HG02610 (cell line): ENCODE data around the gene AHR.

ENCODE experiments used
- ATAC-seq: cut with Tn5 transposase; IDR thresholded peaks from one replicate; pipeline ENCODE4 v1.9.1; 2021; ENCODE audit warnings: mild to moderate bottlenecking, moderate library complexity; ENCODE audit not compliant: unreplicated experiment

AHR gene

DNA sequence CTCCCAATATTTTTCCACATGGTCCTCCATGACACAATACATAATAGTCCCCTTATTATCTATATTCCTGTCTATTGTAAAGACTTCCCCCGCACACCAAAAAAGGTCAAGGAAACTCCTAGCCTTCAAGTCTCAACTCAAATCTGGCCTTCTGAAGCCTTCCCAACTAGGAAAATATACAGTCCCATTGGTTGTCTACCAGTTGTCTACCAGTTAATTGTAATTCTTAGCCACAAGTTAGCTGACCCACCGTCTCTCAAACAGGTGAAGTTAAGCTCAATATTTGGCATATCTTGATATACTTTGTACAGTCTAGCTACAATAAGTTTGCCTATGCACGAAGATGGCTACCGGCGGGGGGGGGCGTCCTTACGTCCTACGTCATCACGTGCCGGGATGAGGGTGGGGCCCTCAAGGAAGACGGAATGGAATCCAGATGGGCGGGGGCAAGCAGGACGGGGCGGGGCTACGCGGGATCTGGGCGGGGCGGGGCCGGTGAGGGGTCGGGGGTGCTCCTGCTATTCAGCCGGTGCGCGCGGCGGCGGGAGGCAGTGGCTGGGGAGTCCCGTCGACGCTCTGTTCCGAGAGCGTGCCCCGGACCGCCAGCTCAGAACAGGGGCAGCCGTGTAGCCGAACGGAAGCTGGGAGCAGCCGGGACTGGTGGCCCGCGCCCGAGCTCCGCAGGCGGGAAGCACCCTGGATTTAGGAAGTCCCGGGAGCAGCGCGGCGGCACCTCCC is at the start of gene AHR:
Gene AHR (plus strand): TSS at position 551 of the 738 bp plus-strand sequence. CDS start 613 bp downstream, outside the sequence.
- ATAC-seq = peak; percentile 69

DNA sequence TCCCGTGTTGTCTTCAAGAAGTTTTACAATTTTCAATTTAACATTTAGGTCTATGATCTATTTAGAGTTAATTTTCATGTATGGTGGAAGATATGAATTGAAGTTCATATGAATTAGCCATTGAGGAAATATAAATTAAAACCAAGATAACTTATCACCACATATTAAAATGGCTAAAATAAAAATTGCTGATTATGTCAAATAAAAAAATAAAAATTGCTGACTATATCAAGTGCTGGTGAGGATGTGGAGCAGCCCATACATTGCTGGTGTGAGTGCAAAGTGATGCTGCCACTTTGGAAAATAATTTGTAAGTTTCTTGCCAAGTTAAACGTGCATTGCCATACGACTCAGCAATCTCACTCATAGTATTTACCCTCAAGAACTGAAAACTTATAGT is 44.6 kb upstream of the AHR start:
- ATAC-seq = no peak

DNA sequence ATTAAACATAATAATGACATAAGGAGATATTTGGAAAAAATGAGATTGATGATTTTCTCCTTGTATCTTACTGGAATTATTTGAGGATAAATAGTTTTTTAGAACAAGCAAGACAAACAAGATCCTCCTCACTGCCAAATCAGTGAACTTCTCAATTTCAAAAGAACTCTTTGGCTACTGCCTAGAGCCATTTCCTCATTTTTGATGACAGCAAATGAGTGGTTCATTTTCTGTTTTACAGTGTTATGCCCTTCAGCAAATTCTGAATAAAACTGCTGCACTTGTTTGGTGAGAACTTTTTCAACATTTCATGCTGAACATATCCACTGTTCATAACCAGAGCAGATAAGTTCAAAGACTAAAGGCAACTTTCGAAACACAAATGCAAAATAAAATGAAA is 42.5 kb upstream of the AHR start:
- no peak for ATAC-seq

DNA sequence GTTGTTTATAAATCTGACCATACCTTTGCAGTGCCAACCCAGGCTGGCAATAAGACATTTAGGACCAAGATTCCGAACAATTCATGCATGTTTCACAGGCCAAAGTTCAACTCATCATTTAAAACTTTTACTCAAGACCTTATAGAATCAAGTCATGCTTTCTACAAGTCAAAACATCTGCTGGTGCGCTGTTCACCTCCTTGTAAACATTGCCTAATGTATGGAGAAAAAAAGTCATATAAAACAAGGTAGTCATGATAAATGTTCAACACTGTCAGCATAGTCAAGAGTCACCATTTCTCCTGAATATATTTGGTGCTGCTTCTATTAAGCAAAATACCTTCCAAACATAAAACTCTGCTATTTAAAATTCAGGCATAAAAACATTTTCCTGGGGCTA is 42.1 kb upstream of the AHR start:
- ATAC-seq = no peak

DNA sequence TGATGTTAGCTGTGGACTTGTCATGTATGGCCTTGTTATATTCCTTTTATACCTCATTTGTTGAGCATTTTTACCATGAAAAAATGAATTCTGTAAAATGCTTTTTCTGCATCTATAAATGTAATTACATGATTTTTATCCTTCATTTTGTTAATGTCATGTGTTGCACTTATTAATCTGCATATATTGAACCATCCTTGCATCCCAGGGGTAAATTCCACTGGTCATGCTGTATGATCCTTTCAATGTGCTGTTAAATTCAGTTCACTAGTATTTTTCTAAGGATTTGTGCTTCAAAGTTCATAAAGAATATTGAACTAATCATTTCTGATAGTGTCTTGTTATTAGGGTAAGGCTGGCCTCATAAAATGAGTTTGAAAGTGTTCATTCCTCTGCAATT is 31.9 kb upstream of the AHR start:
- ATAC-seq = no peak

DNA sequence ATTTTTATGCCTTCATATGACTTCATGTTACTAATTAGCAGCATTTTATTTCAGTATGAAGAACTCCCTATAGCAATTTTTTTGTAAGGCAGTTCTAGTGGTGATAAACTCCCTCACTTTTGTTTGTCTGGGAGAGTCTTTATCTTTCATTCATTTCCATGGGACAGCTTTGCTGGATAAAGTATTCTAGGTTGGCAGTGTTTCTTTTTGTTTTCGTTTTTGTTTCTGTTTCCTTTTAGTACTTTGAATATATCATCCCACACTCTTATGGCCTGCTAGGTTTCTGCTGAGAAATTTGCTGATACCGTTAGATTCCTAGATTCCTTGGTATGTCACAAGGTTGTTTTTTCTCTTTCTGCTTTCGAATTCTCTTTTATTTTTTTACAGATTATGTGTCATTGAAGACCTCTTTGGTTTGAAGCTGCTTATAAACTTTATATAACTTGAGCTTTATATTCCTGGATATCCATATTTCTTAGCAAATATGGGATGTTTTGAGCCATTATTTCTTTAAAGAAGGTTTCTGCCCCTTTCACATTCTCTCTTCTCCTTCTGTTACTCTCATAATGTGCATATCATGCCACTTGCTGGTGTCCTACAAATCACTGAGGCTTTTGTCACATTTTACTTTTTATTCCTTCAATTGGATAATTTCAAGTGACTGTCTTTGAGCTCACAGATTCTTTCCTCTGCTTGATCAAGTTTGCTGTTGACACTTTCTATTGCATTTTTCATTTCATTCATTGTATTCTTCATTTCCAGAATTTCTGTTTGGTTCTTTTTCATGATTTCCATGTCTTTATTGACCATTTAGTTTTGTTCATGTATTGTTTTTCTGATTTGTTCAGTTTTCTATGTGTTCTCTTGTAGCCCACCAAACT is 28.9 kb upstream of the AHR start:
- no peak for ATAC-seq

DNA sequence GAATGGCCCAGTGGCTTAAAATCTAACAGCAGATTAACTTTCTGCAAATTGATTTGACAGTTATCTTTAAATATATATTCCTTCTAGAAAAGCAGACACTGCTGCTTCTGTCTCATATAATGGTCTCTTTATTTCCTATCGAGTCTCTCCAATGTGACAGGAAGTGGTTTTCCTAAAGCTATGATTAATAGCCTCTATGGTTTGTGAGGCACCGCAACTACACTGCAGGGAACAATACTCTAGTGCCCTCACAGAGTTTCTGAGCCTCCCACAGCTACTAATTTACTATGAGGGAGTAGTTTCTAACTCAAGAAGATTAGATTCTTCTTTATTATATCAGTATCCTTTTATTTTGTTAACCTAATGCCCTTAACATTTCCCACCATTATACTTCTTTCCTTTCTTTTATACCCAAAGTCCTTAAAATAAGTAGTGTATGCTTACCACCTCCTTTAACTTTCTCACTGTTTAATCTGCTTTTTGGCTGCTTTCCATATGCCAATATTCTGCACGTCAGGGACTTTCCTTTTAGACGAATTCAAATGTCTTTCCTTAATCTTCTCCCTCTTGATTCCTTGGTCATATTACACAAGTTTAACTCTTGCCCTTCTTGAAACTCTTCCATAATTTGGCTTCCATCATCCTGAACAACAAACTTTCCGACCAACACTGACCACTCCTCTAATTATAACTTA is 23.8 kb upstream of the AHR start:
- no peak for ATAC-seq

DNA sequence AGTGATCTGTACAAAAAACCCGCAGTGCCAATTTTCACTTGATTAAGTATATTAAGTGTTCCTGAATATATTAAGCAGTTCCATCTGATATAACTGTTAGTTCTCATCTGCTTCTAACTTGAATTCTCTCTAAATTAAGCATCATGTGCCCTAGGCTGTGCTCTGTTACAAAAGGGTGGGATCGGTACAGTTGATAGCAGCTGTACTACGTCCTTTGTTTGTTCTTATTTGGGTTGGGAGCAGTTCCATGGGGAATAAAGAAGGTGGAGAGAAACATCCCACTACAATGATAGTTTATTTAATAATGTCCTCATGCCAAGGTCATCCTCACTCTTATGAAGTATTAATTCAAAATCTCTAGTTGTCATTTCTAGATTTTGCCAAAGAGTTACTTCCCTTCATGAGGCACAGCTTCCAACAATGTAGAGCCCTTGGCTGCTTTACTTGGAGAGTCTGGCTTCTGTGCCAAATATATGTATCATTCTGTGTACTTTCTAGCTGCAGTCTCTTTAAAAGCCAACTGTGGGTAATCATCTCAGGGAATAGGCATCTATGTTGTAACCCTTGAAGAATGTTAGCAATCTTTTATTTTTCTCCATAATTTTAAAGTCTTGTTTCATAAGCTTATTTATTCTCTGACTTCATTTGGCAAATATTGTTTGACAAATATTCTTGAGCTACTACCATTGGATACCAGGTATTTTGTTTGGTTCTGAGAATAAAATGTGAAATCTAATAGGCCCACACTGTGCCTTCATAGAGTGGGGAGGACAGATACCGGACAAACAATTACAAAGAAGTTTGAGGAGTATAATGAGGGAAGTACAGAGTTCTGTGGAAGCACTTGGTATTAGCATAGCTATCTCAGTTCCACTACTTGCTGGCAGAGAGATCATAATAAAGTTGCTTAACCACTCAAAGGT is 22.4 kb upstream of the AHR start:
- no peak for ATAC-seq

DNA sequence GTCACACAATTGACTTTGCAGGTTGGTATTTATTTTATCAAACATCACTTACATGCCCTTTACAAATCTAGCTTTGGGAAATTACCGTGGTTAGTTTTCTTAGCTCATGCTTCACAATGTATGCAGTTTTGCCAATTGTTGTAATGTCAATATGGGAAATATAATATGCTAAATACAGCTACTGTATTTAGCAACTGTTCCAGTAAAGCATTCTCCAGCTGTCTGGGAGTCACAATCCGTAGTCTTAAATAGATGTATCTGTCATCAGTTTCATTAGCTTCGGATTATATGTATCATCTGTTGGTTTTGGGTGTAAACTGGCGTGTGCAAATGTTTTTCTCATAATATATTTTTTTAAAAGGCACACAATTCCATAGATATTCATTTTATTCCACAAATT is 19.4 kb upstream of the AHR start:
- no peak for ATAC-seq

DNA sequence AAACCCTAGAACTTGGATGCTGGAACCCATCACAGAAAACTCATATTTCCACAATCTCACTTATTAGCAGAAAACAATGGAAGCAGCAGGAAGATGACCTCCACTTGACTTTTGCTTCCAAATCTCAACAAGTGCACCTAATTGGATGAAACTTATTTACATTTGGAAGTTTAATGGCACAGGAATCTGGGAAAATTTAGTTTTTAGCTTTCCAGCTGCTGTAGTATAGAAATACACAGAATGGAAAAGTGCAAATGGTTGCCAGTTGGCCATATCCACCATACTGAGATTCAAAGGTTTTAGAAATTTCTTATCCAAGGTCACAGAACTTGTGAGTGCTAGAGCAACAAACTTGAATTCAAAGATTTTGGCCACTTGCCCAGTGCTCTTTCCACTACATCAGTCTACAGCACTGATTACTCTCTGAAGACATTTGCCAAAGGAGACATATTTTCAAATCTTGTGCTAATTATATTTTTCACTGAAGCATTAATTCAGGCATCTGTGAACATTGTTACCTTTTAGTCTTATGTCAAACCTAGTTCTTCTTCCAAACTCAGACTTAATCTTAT is 9.3 kb upstream of the AHR start:
- ATAC-seq = no peak

DNA sequence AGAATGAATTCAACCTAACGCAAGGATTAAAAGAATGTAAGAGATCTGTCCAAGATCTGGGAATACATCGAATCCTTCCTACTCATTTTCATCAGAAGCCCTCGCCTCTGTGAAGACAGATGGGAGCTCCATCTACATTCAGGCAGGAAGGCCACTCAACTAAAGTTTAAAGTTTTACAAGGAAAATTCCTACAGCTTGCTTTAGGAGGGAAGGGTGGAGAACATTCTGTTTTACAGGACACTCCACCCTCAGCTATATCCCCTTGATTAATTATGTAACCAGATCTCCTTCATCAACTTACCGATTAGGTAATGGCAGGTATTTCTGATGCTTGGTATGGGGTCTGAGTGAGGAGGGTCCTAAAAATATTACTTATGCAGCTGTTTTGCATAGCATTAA is 5.6 kb upstream of the AHR start:
- no peak for ATAC-seq

DNA sequence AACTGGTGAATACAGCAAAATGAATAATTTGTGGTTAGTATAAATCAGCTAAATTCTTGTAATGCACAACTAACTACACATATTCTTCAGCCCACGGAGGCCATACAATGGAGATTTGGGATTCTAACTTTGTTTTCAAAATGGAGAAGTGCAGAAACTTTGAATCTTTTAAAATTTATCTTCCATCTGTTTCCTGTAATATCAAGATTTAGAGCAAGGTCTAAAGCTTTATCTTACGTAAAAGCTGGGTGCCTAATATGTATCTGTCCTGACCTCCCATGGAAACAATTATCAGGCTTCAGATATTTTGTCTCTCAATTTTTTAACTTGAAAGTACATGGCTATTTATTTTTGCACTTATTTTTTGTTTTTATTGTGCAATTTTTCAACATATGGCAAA is 5.0 kb upstream of the AHR start:
- ATAC-seq = no peak

DNA sequence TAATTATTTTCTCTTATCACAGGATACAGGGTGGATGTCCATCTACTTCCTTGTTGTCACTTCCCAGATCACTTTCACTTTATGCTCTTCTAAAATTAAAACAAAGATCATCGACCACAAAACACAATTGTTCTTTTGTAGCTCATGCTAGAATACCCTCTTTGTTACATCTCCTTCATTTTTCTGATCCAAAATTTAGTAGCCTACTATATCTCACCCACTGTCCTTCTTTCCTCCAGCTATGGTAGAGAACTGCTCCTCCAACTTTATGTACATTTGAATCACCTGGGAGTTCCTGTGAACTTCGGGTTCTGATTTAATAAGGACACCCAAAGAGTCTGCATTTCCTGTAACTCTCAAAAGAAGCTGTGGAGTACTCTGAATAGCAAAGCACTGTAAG is 1.2 kb upstream of the AHR start:
- ATAC-seq = no peak

DNA sequence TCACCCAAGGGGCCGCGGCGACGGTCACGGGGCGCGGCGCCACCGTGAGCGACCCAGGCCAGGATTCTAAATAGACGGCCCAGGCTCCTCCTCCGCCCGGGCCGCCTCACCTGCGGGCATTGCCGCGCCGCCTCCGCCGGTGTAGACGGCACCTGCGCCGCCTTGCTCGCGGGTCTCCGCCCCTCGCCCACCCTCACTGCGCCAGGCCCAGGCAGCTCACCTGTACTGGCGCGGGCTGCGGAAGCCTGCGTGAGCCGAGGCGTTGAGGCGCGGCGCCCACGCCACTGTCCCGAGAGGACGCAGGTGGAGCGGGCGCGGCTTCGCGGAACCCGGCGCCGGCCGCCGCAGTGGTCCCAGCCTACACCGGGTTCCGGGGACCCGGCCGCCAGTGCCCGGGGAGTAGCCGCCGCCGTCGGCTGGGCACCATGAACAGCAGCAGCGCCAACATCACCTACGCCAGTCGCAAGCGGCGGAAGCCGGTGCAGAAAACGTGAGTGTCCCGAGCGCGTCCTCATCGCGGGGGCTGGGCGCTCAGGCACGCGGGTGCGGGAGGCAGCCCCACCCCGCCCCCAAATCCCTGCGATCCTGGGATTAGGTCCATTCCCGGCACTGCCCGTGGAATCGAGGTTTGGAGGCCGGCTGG is 509 bp downstream of the AHR start:
- peak; percentile 43 for ATAC-seq

DNA sequence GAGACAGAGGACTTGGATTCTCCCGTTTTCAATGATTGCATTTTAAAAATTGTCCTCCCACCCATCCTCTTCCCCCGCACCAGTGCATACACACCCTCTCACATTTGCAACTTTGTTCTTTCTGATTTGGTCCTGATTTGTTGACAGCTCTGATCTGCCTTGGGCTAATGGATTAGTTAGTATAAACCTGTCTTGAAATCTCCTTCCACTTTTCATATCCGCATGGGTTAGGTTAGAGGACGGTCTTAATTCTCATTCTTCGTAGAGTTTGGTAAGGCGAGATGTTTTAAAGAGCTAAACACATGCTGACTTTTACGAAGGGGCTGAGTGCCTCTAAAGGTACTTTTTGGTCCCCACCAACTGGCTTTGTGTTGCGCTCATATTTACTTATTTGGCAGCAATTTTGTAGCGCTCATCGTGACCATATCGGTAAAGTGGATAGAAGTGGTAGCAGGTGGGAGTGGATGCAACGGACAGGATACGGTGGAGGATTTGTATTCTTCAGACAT is 1.1 kb downstream of the AHR start:
- ATAC-seq = peak; percentile 6

DNA sequence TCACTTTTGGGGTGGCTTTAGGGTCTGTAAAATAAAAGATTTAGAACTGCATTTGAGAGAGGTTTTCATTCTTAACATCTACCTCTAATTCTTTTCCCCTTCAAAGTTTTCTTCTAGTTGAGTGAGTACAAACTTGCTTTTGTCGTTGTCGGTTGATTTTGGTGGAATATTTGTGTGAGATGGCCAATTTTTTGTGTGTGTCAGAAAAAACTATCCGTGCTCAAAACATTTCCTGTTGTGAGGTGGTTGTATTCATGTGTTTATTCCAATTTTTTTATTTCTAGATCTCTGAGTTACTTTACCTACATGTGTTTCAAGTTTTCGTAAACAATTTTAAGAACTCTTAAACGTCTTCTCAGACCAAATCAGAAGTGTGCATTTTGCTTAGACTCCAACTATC is 1.6 kb downstream of the AHR start:
- ATAC-seq = no peak

DNA sequence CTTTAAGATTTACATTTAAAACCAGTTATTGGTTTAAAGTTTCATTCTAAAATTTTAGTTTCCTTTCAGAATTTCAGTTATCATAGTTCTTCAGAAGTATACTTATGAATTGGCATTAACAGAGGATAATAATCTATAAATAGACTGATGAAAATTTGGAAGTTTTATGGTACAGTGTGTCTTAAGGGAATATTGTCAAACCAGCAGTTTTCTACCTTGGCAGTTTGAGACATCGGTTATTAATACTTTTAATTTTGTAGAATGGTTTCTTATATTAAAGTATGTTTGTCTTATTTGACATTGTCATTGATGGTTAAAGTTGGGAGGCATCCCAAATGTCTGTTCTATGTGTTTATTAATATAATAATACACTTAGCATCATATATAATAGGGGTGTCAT is 2.0 kb downstream of the AHR start:
- no peak for ATAC-seq

DNA sequence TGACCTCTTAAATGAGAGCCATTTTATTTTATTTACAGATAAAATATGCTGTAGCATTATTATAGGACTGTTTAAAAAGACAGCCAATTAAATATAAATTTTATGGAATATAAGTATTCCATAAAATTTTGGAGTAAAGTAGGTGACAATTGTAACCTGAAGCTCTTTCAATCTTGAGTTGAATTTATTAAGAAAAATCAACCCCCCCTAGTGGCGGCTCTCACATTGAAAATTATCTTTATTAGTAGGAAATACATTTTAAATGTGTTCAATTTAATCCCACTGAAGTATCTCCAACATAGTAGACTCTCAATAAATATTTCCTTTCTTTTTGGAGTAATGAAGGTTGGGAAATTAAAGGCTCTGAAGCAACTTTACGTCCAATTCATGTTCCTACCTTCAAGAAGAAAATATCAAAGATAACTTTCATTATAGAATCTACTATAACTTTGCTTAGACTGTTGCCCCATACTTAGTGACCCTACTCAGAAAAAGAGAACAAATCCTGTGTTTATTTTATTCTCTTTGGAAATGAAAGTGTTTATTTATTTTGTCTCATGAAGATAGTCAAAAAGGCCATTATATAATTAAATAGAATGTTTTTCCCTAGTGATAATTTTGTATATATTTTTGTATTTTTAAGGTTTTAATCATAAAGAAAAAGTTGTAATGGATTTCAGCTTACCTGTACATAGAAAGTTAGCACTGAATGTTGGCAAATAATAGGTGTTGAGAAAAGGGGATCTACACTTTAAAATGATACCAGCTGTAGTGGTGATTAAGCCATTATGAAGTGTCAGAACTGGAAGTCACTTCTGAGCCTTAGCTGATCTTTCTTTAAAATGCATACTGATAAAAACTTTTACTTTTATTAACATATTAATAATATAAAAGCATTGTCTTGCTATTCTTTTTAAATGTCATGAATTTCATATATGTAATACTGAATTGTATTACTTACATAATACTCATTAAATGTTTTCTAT is 3.3 kb downstream of the AHR start:
- no peak for ATAC-seq
